AG09309 (cell line): ENCODE results near the gene ELP4.
A peak's percentile ranks its signal among the peaks of the same experiment; 100 is the strongest.
"Not testable (repeated sequence)": the region's sequence is repeated elsewhere in the genome, so short reads cannot be mapped to it uniquely, and the experiment has no call there.

Source experiments
- DNase-seq: peaks from one replicate; pipeline ENCODE4 v3.0.0-alpha.2; 2010; ENCODE audit warnings: low read depth
- H3K4me3 ChIP-seq: 2 replicates; pipeline ENCODE4 v1.5.1; 2011; ENCODE audit warnings: mild to moderate bottlenecking, low read depth, low read length, moderate library complexity; ENCODE audit not compliant: control insufficient read depth
- CTCF ChIP-seq: IDR thresholded peaks from 2 replicates; pipeline ENCODE4 v1.5.1; 2011; ENCODE audit warnings: mild to moderate bottlenecking, low read depth, low read length, inconsistent platforms; ENCODE audit not compliant: insufficient read depth, control insufficient read depth; ENCODE audit errors: missing control alignments

Gene ELP4

GRCh38 chr11:31480930-31481329 is 28.6 kb upstream of the ELP4 start:
- H3K4me3 ChIP-seq: no peak overlapping the region
- DNase-seq: no peak
- no peak for TF ChIP-seq CTCF

GRCh38 chr11:31484497-31484896 is 25.1 kb upstream of the ELP4 start:
- DNase-seq: no peak
- no peak overlapping the region for H3K4me3 ChIP-seq
- no peak for TF ChIP-seq CTCF

- peak; percentile 10 for DNase-seq
- H3K4me3 ChIP-seq: no peak overlapping the region
- peak; percentile 44 for TF ChIP-seq CTCF
Measured at GRCh38 chr11:31487848-31488247, 21.7 kb upstream of the ELP4 start.

- DNase-seq: peak; percentile 28
- no peak for TF ChIP-seq CTCF
- H3K4me3 ChIP-seq: no peak overlapping the region
Measured at GRCh38 chr11:31492320-31492913, 17.1 kb upstream of the ELP4 start.

- no peak for DNase-seq
- TF ChIP-seq CTCF: no peak
- H3K4me3 ChIP-seq: no peak overlapping the region
Measured at GRCh38 chr11:31493235-31493634, 16.3 kb upstream of the ELP4 start.

GRCh38 chr11:31493762-31494161 is 15.8 kb upstream of the ELP4 start:
- not testable (repeated sequence) for H3K4me3 ChIP-seq, DNase-seq

GRCh38 chr11:31499576-31500178 is 9.9 kb upstream of the ELP4 start:
- TF ChIP-seq CTCF: no peak
- H3K4me3 ChIP-seq: no peak overlapping the region
- DNase-seq: no peak
